Mesendoderm (in vitro differentiated cells): Measurements from ENCODE around the gene SUV39H1.
"Not testable (repeated sequence)": the region's sequence is repeated elsewhere in the genome, so short reads cannot be mapped to it uniquely, and the experiment has no call there.

Experiments
- DNase-seq: peaks from one replicate; pipeline ENCODE4 v3.0.0; 2013
- H2AK5ac ChIP-seq: 2 replicates; pipeline ENCODE4 v1.6.1; 2013; ENCODE audit warnings: low read length, inconsistent platforms
- H2BK120ac ChIP-seq: 2 replicates; pipeline ENCODE4 v1.6.1; 2013; ENCODE audit warnings: low read depth, mild to moderate bottlenecking, low read length, moderate library complexity, mixed read lengths
- H2BK15ac ChIP-seq: replicated peaks from 2 replicates; pipeline ENCODE4 v1.6.1; 2013; ENCODE audit warnings: low read depth, mild to moderate bottlenecking, moderate library complexity
- H2BK5ac ChIP-seq: 2 replicates; pipeline ENCODE4 v1.6.1; 2013; ENCODE audit warnings: low read length, inconsistent platforms
- H3K18ac ChIP-seq: 2 replicates; pipeline ENCODE4 v1.6.1; 2013; ENCODE audit warnings: mild to moderate bottlenecking, low read length, mixed read lengths
- H3K23ac ChIP-seq: one replicate; pipeline ENCODE4 v1.6.1; 2013; ENCODE audit warnings: low read length
- H3K27ac ChIP-seq: 2 replicates; pipeline ENCODE4 v1.5.1; 2013; ENCODE audit warnings: low read depth, mild to moderate bottlenecking, inconsistent platforms, low read length, moderate library complexity
- H3K27me3 ChIP-seq: 2 replicates; pipeline ENCODE4 v1.6.1; 2013; ENCODE audit warnings: low read length, control low read depth, mild to moderate bottlenecking, inconsistent platforms; ENCODE audit not compliant: insufficient read depth, poor library complexity
- H3K36me3 ChIP-seq: 2 replicates; pipeline ENCODE4 v1.6.1; 2013; ENCODE audit warnings: low read length, inconsistent platforms; ENCODE audit not compliant: control insufficient read depth, insufficient read depth
- H3K4ac ChIP-seq: one replicate; pipeline ENCODE4 v1.6.1; 2013; ENCODE audit warnings: low read depth, mild to moderate bottlenecking, low read length, moderate library complexity
- H3K4me1 ChIP-seq: 2 replicates; pipeline ENCODE4 v1.6.1; 2013; ENCODE audit warnings: low read depth, low read length, inconsistent platforms; ENCODE audit not compliant: control insufficient read depth
- H3K4me2 ChIP-seq: 2 replicates; pipeline ENCODE4 v1.6.1; 2013; ENCODE audit warnings: low read length
- H3K4me3 ChIP-seq: 2 replicates; pipeline ENCODE4 v1.5.1; 2013; ENCODE audit warnings: mild to moderate bottlenecking, low read length
- H3K56ac ChIP-seq: one replicate; pipeline ENCODE4 v1.6.1; 2013; ENCODE audit warnings: low read length
- H3K79me1 ChIP-seq: 2 replicates; pipeline ENCODE4 v1.6.1; 2013; ENCODE audit warnings: low read length, inconsistent platforms
- H3K79me2 ChIP-seq: 2 replicates; pipeline ENCODE4 v1.6.1; 2013; ENCODE audit warnings: mild to moderate bottlenecking, low read length; ENCODE audit not compliant: control insufficient read depth, insufficient read depth
- H3K9ac ChIP-seq: 2 replicates; pipeline ENCODE4 v1.6.1; 2013; ENCODE audit warnings: low read length, inconsistent platforms
- H4K5ac ChIP-seq: one replicate; pipeline ENCODE4 v1.6.1; 2013; ENCODE audit warnings: low read length
- H4K8ac ChIP-seq: one replicate; pipeline ENCODE4 v1.6.1; 2013; ENCODE audit warnings: low read depth, mild to moderate bottlenecking, control low read depth, low read length, moderate library complexity
- WGBS: extraction: QIAGEN DNeasy Blood & Tissue Kit; methylation state at CpG from one replicate; pipeline ENCODE4 v1.1.7; 2013; ENCODE audit warnings: low lambda C conversion rate, missing lambda C conversion rate; ENCODE audit not compliant: insufficient coverage; ENCODE audit errors: extremely low coverage; 5-methylcytosine and 5-hydroxymethylcytosine counted together

SUV39H1 gene

GRCh38 chrX:48668187-48668586, 28.3 kb upstream of the SUV39H1 start:
- not testable (repeated sequence) for H2BK15ac ChIP-seq, H3K23ac ChIP-seq, H2BK5ac ChIP-seq, H3K79me1 ChIP-seq, H3K4me1 ChIP-seq, H3K36me3 ChIP-seq, H3K4ac ChIP-seq, H3K27me3 ChIP-seq, DNase-seq, H4K5ac ChIP-seq, H3K27ac ChIP-seq, H3K9ac ChIP-seq, H3K4me3 ChIP-seq, H4K8ac ChIP-seq, H3K79me2 ChIP-seq, H2BK120ac ChIP-seq, H3K56ac ChIP-seq, H2AK5ac ChIP-seq, H3K4me2 ChIP-seq, H3K18ac ChIP-seq
- WGBS, result no CpG with 5 or more reads among the region's 11 CpGs

GRCh38 chrX:48676106-48676892, 20.2 kb upstream of the SUV39H1 start:
- H3K27me3 ChIP-seq, result no peaks in the 10 kb centered on the region
- peak; percentile 94 for DNase-seq
- no peak overlapping the region for H2BK120ac ChIP-seq
- peak overlapping the region; percentile 5 for H3K4ac ChIP-seq
- no peak overlapping the region for H3K18ac ChIP-seq
- no peaks in the 10 kb centered on the region for H3K36me3 ChIP-seq
- no peak overlapping the region for H3K23ac ChIP-seq
- H3K79me2 ChIP-seq, result no peaks in the 10 kb centered on the region
- peak overlapping the region; percentile 75 for H3K4me3 ChIP-seq
- H3K56ac ChIP-seq, result peak overlapping the region; percentile 93
- H3K4me2 ChIP-seq, result peak overlapping the region; percentile 64
- no peak overlapping the region for H2AK5ac ChIP-seq
- whole genome bisulfite sequencing, result no CpG with 5 or more reads among the region's 67 CpGs
- H4K5ac ChIP-seq, result no peak overlapping the region
- H3K9ac ChIP-seq, result peak overlapping the region; percentile 82
- H2BK15ac ChIP-seq, result no peak overlapping the region
- H3K27ac ChIP-seq, result peak overlapping the region; percentile 17
- H3K79me1 ChIP-seq, result no peaks in the 10 kb centered on the region
- H2BK5ac ChIP-seq, result no peak overlapping the region
- no peaks in the 10 kb centered on the region for H3K4me1 ChIP-seq
- H4K8ac ChIP-seq, result no peak overlapping the region

DNA sequence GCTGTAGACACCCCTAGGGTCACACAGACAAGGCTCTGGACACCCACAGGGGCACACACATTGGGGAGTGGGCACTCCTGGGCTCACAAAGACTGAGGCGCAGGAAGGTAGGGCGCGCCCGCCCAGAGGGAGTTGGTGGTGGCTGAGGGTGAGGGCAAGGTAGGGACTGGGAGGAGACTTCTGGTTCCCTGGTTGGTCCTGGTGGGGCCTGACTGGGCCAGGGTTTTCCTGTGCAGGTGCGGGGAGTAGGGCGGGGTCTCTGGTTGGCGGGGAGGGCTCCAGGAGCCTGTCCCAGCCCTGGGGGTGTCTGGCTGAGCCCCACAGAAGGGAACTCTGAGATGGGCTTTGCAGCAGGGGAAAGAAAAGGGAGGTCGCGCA, 19.7 kb upstream of the SUV39H1 start:
- peak overlapping the region; percentile 17 for H3K27ac ChIP-seq
- H2BK5ac ChIP-seq, result no peak overlapping the region
- H3K27me3 ChIP-seq, result no peaks in the 10 kb centered on the region
- H2BK15ac ChIP-seq, result no peak overlapping the region
- H3K36me3 ChIP-seq, result no peaks in the 10 kb centered on the region
- no CpG with 5 or more reads among the region's 9 CpGs for WGBS
- no peaks in the 10 kb centered on the region for H3K4me1 ChIP-seq
- H3K79me2 ChIP-seq, result no peaks in the 10 kb centered on the region
- DNase-seq, result peak; percentile 24
- peak overlapping the region; percentile 5 for H3K4ac ChIP-seq
- no peak overlapping the region for H2AK5ac ChIP-seq
- H3K4me2 ChIP-seq, result peak overlapping the region; percentile 52
- no peaks in the 10 kb centered on the region for H3K79me1 ChIP-seq
- H3K56ac ChIP-seq, result peak overlapping the region; percentile 93
- H3K4me3 ChIP-seq, result peak overlapping the region; percentile 71
- peak overlapping the region; percentile 82 for H3K9ac ChIP-seq
- H4K5ac ChIP-seq, result no peak overlapping the region
- H3K18ac ChIP-seq, result no peak overlapping the region
- no peak overlapping the region for H4K8ac ChIP-seq
- H3K23ac ChIP-seq, result no peak overlapping the region
- H2BK120ac ChIP-seq, result no peak overlapping the region

GRCh38 chrX:48677516-48677915, 19.0 kb upstream of the SUV39H1 start:
- no peaks in the 10 kb centered on the region for H3K79me1 ChIP-seq
- no peak overlapping the region for H4K5ac ChIP-seq
- no peak overlapping the region for H3K4me3 ChIP-seq
- H3K56ac ChIP-seq, result peak overlapping the region; percentile 93
- H3K4me2 ChIP-seq, result peak overlapping the region; percentile 52
- H4K8ac ChIP-seq, result no peak overlapping the region
- H3K9ac ChIP-seq, result no peak overlapping the region
- H3K36me3 ChIP-seq, result no peaks in the 10 kb centered on the region
- no peak overlapping the region for H3K4ac ChIP-seq
- no peak overlapping the region for H2AK5ac ChIP-seq
- no CpG with 5 or more reads among the region's 10 CpGs for WGBS
- no peak overlapping the region for H3K27ac ChIP-seq
- H3K79me2 ChIP-seq, result no peaks in the 10 kb centered on the region
- H3K4me1 ChIP-seq, result no peaks in the 10 kb centered on the region
- no peaks in the 10 kb centered on the region for H3K27me3 ChIP-seq
- no peak overlapping the region for H3K18ac ChIP-seq
- H2BK15ac ChIP-seq, result no peak overlapping the region
- H3K23ac ChIP-seq, result no peak overlapping the region
- H2BK120ac ChIP-seq, result no peak overlapping the region
- DNase-seq, result no peak
- no peak overlapping the region for H2BK5ac ChIP-seq

DNA sequence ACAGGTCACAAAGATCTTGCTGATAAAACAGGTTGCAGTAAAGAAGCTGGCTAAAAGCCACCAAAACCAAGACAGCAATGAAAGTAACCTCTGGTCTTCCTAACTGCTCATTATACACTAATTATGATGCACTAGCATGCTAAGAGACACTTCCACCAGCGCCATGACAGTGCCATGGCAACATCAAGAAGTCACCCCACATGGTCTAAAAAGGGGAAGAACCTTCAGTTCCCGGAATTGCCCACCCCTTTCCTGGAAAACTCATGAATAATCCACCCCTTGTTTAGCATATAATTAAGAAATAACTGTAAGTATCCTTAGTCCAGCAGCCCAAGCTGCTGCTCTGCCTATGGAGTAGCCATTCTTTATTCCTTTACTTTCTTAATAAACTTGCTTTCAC, 16.1 kb upstream of the SUV39H1 start:
- not testable (repeated sequence) for H3K9ac ChIP-seq, H3K56ac ChIP-seq, H3K4me2 ChIP-seq, DNase-seq, H3K79me1 ChIP-seq, H2AK5ac ChIP-seq, H3K27ac ChIP-seq, H3K4me3 ChIP-seq, H3K18ac ChIP-seq, H3K79me2 ChIP-seq, H3K23ac ChIP-seq, H4K8ac ChIP-seq, H2BK15ac ChIP-seq, H3K4me1 ChIP-seq, H3K27me3 ChIP-seq, H4K5ac ChIP-seq, H2BK120ac ChIP-seq, H3K36me3 ChIP-seq, H3K4ac ChIP-seq, H2BK5ac ChIP-seq
- no CpG with 5 or more reads among the region's 2 CpGs for WGBS

GRCh38 chrX:48680925-48681324, 15.6 kb upstream of the SUV39H1 start:
- not testable (repeated sequence) for H3K9ac ChIP-seq, H3K36me3 ChIP-seq, H3K4ac ChIP-seq, H4K8ac ChIP-seq, H2AK5ac ChIP-seq, H4K5ac ChIP-seq, H3K79me1 ChIP-seq, H3K23ac ChIP-seq, H2BK120ac ChIP-seq, DNase-seq, H3K27ac ChIP-seq, H3K4me3 ChIP-seq, H2BK5ac ChIP-seq, H3K79me2 ChIP-seq, H3K27me3 ChIP-seq, H3K18ac ChIP-seq, H3K4me1 ChIP-seq, H2BK15ac ChIP-seq, H3K4me2 ChIP-seq, H3K56ac ChIP-seq
- no CpG with 5 or more reads among the region's 6 CpGs for WGBS
